OCI-LY1 (cell line): ENCODE results near the gene ADARB2.
A peak's percentile ranks its signal among the peaks of the same experiment; 100 is the strongest.

ENCODE experiments used
- H2AFZ ChIP-seq: fragments of 200-600 bp; sonication (generic), shearing (Covaris generic); 2 replicates; pipeline ENCODE4 v1.6.0; 2014; ENCODE audit warnings: antibody characterized with exemption, mild to moderate bottlenecking, low read length
- H3F3A ChIP-seq: fragments of 200-600 bp; sonication (generic), shearing (Covaris generic); 2 replicates; pipeline ENCODE4 v1.6.0; 2014; ENCODE audit warnings: mild to moderate bottlenecking, antibody characterized with exemption, low read length, moderate library complexity; ENCODE audit not compliant: insufficient read depth
- H3K27ac ChIP-seq: fragments of 200-600 bp; sonication (generic); 2 replicates; pipeline ENCODE4 v1.5.1; 2014; ENCODE audit warnings: low read length, mixed run types, mild to moderate bottlenecking, low read depth; ENCODE audit not compliant: poor library complexity, severe bottlenecking
- H3K27me3 ChIP-seq: fragments of 200-600 bp; sonication (generic); 2 replicates; pipeline ENCODE4 v1.6.0; 2014; ENCODE audit warnings: antibody characterized with exemption, mild to moderate bottlenecking, low read length, moderate library complexity; ENCODE audit not compliant: insufficient read depth
- H3K36me3 ChIP-seq: fragments of 200-600 bp; sonication (generic); 2 replicates; pipeline ENCODE4 v1.6.1; 2014; ENCODE audit warnings: mild to moderate bottlenecking, antibody characterized with exemption, low read length, moderate library complexity, mixed read lengths; ENCODE audit not compliant: insufficient read depth
- H3K4me1 ChIP-seq: fragments of 200-600 bp; sonication (generic); 2 replicates; pipeline ENCODE4 v1.5.1; 2014; ENCODE audit warnings: mild to moderate bottlenecking, low read length, moderate library complexity; ENCODE audit not compliant: insufficient read depth, severe bottlenecking
- H3K4me2 ChIP-seq: fragments of 200-600 bp; sonication (generic), shearing (Covaris generic); 2 replicates; pipeline ENCODE4 v1.6.1; 2014; ENCODE audit warnings: low read length
- H3K4me3 ChIP-seq: fragments of 200-600 bp; sonication (generic); 2 replicates; pipeline ENCODE4 v1.5.1; 2014; ENCODE audit warnings: low read length, low read depth, mild to moderate bottlenecking, mixed read lengths; ENCODE audit not compliant: poor library complexity, severe bottlenecking
- H3K79me2 ChIP-seq: fragments of 200-600 bp; shearing (Covaris generic); 2 replicates; pipeline ENCODE4 v1.6.1; 2016; ENCODE audit warnings: mixed run types, low read length, mixed read lengths; ENCODE audit not compliant: insufficient read depth
- H3K9ac ChIP-seq: fragments of 200-600 bp; sonication (generic), shearing (Covaris generic); 2 replicates; pipeline ENCODE4 v1.6.1; 2014; ENCODE audit warnings: mild to moderate bottlenecking, low read length, mixed read lengths
- H3K9me2 ChIP-seq: fragments of 200-600 bp; sonication (generic), shearing (Covaris generic); 2 replicates; pipeline ENCODE4 v1.6.1; 2014; ENCODE audit warnings: low read depth, mild to moderate bottlenecking, low read length, mixed read lengths
- H3K9me3 ChIP-seq: fragments of 200-600 bp; shearing (Covaris generic); 2 replicates; pipeline ENCODE4 v1.6.1; 2014; ENCODE audit warnings: low read length, mixed read lengths
- H4K20me1 ChIP-seq: fragments of 200-600 bp; sonication (generic), shearing (Covaris generic); 2 replicates; pipeline ENCODE4 v1.6.0; 2016; ENCODE audit warnings: mild to moderate bottlenecking, low read length; ENCODE audit not compliant: insufficient read depth
- CTCF ChIP-seq: fragments of 200-600 bp; sonication (generic), shearing (Covaris generic); IDR thresholded peaks from 2 replicates; pipeline ENCODE4 v1.5.1; 2017; ENCODE audit warnings: mild to moderate bottlenecking, antibody characterized with exemption, low read length, moderate library complexity, mixed read lengths
- EZH2 ChIP-seq: fragments of 200-600 bp; sonication (generic), shearing (Covaris generic); IDR thresholded peaks from 2 replicates; pipeline ENCODE4 v1.8.0; 2017; ENCODE audit warnings: borderline replicate concordance, mixed run types, mild to moderate bottlenecking, antibody characterized with exemption, low read length, moderate library complexity, mixed read lengths

ADARB2 gene

GRCh38 chr10:1524540-1524939 is 212.8 kb downstream of the ADARB2 start:
- H3K27ac ChIP-seq = peak overlapping the region; percentile 52
- H3K79me2 ChIP-seq = no peaks in the 10 kb centered on the region
- H2AFZ ChIP-seq = peak overlapping the region; percentile 25
- peaks cover 72% of the 10 kb centered on the region for H3K4me1 ChIP-seq
- no peaks in the 10 kb centered on the region for H4K20me1 ChIP-seq
- H3K9me2 ChIP-seq = no peaks in the 10 kb centered on the region
- H3K9ac ChIP-seq = peak overlapping the region; percentile 11; the same call in 1 of the 2 replicates
- H3K27me3 ChIP-seq = no peaks in the 10 kb centered on the region
- H3K36me3 ChIP-seq = no peaks in the 10 kb centered on the region
- H3K4me3 ChIP-seq = no peak overlapping the region
- TF ChIP-seq CTCF = no peak
- TF ChIP-seq EZH2 = no peak
- H3F3A ChIP-seq = no peaks in the 10 kb centered on the region
- no peaks in the 10 kb centered on the region for H3K9me3 ChIP-seq
- H3K4me2 ChIP-seq = no peak overlapping the region; the same call in 1 of the 2 replicates

- no peak overlapping the region for H2AFZ ChIP-seq
- H3K27me3 ChIP-seq = no peaks in the 10 kb centered on the region
- H3K4me1 ChIP-seq = peaks cover 72% of the 10 kb centered on the region
- TF ChIP-seq EZH2 = no peak
- TF ChIP-seq CTCF = no peak
- H3K9me2 ChIP-seq = no peaks in the 10 kb centered on the region
- no peak overlapping the region for H3K27ac ChIP-seq
- no peaks in the 10 kb centered on the region for H3F3A ChIP-seq
- H3K36me3 ChIP-seq = no peaks in the 10 kb centered on the region
- H3K4me2 ChIP-seq = no peak overlapping the region; the same call in 1 of the 2 replicates
- no peaks in the 10 kb centered on the region for H3K9me3 ChIP-seq
- no peaks in the 10 kb centered on the region for H3K79me2 ChIP-seq
- no peak overlapping the region for H3K4me3 ChIP-seq
- H4K20me1 ChIP-seq = no peaks in the 10 kb centered on the region
- no peak overlapping the region for H3K9ac ChIP-seq
These were observed 214.1 kb downstream of the ADARB2 start for GRCh38 chr10:1523221-1523620.

GRCh38 chr10:1522237-1522636 is 215.1 kb downstream of the ADARB2 start:
- no peak overlapping the region for H2AFZ ChIP-seq
- H3K36me3 ChIP-seq = no peaks in the 10 kb centered on the region
- peak overlapping the region; percentile 5 for H3K27ac ChIP-seq
- H3F3A ChIP-seq = no peaks in the 10 kb centered on the region
- H3K79me2 ChIP-seq = no peaks in the 10 kb centered on the region
- no peaks in the 10 kb centered on the region for H3K27me3 ChIP-seq
- no peak overlapping the region; the same call in 1 of the 2 replicates for H3K9ac ChIP-seq
- no peaks in the 10 kb centered on the region for H3K9me2 ChIP-seq
- H3K4me1 ChIP-seq = peaks cover 75% of the 10 kb centered on the region
- no peaks in the 10 kb centered on the region for H3K9me3 ChIP-seq
- no peaks in the 10 kb centered on the region for H4K20me1 ChIP-seq
- H3K4me2 ChIP-seq = no peak overlapping the region
- no peak overlapping the region for H3K4me3 ChIP-seq
- no peak for TF ChIP-seq EZH2
- TF ChIP-seq CTCF = no peak
